ENCODE results near the gene CKAP4. TPM values are rescaled to one million over a fixed set of nuclear protein-coding genes. Genes with fewer than 3 reads are reported as not detected.
"Not testable (repeated sequence)": the region's sequence is repeated elsewhere in the genome, so short reads cannot be mapped to it uniquely, and the experiment has no call there.

CKAP4 gene, protein sequence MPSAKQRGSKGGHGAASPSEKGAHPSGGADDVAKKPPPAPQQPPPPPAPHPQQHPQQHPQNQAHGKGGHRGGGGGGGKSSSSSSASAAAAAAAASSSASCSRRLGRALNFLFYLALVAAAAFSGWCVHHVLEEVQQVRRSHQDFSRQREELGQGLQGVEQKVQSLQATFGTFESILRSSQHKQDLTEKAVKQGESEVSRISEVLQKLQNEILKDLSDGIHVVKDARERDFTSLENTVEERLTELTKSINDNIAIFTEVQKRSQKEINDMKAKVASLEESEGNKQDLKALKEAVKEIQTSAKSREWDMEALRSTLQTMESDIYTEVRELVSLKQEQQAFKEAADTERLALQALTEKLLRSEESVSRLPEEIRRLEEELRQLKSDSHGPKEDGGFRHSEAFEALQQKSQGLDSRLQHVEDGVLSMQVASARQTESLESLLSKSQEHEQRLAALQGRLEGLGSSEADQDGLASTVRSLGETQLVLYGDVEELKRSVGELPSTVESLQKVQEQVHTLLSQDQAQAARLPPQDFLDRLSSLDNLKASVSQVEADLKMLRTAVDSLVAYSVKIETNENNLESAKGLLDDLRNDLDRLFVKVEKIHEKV
- total RNA-seq = 10 to 100 TPM; 12.0 to 14.2 TPM

DNA sequence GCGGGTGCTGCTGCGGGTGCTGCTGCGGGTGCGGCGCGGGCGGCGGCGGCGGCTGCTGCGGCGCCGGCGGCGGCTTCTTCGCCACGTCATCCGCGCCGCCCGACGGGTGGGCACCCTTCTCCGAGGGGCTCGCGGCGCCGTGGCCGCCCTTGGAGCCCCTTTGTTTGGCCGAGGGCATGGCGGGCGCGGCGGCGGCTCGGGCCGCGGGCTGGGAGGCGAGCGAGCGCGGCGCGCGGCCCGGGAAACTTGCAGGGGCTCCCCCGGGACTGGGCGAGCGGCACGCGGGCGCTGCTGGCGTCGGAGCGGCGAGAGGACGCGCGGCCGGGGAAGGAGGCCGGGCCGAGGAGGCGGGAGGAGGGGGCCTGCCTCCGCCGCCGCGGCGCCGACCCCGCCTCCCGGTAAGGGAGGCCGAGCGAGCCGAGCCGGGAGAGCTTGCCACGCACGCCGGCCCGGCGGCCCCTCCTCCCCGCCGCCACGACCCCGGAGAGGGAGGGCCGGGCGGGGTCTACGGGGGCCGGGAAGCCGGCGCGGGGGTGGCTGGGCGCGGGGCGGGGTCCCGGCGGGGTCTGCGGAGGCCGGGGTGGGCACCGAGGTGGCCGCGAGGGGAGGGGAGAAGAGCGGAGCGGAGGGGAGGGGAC, at the start of gene CKAP4:
Gene CKAP4 (minus strand): TSS at position 347 of the 638 bp plus-strand sequence. CDS start 169 bp downstream, at position 178.
- DNase-seq (peak; percentile 69 to 71), ATAC-seq (replicated peaks in 1 of 2) (peak; percentile 75 to 80)
- no peak within 1 kb of the TSS for H3K27ac Mint-ChIP-seq
- peak within 1 kb of the TSS; percentile 78 for H3K4me3 Mint-ChIP-seq
- peaks cover 25% of the 10 kb centered on the region for H3K4me1 Mint-ChIP-seq (ENCODE audit: low read depth)
- no peaks in the 10 kb centered on the region for H3K36me3 Mint-ChIP-seq (ENCODE audit: insufficient read depth in 2 of 2)
- H3K27me3 Mint-ChIP-seq (ENCODE audit: low read depth) = no peaks in the 10 kb centered on the region
- H3K9me3 Mint-ChIP-seq = no peaks in the 10 kb centered on the region

DNA sequence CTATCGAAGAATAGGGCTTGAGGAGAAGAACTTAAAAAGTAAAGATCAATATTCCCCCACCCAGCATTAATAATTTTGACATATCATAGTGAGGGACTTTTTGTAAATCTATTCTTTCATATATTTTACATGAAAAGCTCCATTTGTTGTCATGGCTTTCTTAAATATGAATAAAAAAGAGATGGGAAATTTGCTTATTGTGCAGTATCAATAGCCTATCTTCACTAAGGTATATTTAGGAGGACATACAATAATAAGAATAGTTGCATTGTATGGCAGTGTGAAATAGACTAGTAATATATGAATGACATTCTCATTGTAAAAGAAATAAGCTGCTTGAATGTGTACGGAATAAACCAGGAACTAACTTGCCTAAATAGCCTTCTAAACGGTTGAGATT, 49.3 kb upstream of the CKAP4 start:
- H3K36me3 Mint-ChIP-seq (ENCODE audit: insufficient read depth in 2 of 2) = no peaks in the 10 kb centered on the region
- no peak overlapping the region for H3K27ac Mint-ChIP-seq
- ATAC-seq (replicated peaks in 1 of 2) (no peak), DNase-seq (no peak)
- peaks cover 22% of the 10 kb centered on the region for H3K4me1 Mint-ChIP-seq (ENCODE audit: low read depth)
- H3K9me3 Mint-ChIP-seq = no peaks in the 10 kb centered on the region
- H3K27me3 Mint-ChIP-seq (ENCODE audit: low read depth) = no peaks in the 10 kb centered on the region
- no peak overlapping the region for H3K4me3 Mint-ChIP-seq

DNA sequence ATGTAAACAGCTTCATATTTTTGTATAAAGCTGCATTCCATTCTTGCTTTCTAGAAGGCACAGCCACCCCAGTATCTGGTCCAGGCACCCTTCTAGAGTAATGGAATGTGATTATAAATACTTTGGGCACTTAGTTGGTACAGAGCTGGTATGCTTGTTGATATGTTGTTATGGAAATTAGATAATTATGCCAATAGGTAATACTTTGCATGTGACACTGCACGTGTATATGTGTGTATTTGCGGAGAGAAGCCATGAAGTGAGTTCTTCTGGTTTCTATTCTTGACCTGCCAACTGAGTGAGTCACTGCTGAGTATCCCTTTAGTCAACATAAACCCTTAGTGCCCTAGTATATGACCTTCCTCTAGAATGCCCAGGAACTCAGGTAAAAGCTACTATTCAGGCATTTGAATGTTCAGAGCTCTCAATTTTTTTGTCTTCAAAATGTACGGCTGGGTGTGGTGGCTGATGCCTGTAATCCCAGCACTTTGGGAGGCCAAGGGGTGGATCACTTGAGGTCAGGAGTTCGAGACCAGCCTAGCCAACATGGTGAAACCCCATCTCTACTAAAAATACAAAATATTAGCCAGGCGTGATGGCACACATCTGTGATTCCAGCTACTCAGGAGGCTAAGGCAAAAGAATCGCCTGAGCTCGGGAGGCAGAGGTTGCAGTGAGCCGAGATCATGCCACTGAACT, 48.5 kb upstream of the CKAP4 start:
- Mint-ChIP-seq H3K4me1 (ENCODE audit: low read depth) (peaks cover 15% of the 10 kb centered on the region), H3K9me3 (no peaks in the 10 kb centered on the region), H3K27me3 (ENCODE audit: low read depth) (no peaks in the 10 kb centered on the region), H3K27ac (no peak overlapping the region), H3K36me3 (ENCODE audit: insufficient read depth in 2 of 2) (no peaks in the 10 kb centered on the region), H3K4me3 (no peak overlapping the region)
- ATAC-seq (replicated peaks in 1 of 2) (no peak), DNase-seq (no peak)

DNA sequence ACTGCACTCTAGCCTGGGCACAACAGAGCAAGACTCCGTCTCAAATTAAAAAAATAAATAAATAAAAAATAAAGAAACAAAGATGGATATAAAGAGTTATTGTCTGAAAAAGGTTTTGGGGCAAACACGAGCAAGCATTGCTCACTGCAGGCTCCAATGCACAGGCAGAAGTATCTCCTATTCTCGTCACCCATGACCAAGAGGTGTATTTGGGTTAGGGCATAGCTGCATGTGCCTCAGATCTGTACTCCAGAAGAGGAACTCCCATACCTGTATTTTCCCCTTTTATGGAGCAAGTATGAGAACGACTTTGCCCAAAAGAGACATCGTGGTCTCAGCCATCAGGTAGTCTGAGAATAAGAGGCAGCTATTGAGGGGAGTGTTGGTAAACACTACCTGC, 44.5 kb upstream of the CKAP4 start:
- H3K9me3 Mint-ChIP-seq = peaks cover 0 to 2% of the 10 kb centered on the region in 2 donors
- DNase-seq = no peak
- no peaks in the 10 kb centered on the region for H3K27me3 Mint-ChIP-seq (ENCODE audit: low read depth)
- peaks cover 2 to 6% of the 10 kb centered on the region in 2 donors for H3K36me3 Mint-ChIP-seq (ENCODE audit: insufficient read depth in 2 of 2)
- H3K27ac Mint-ChIP-seq = no peak overlapping the region
- H3K4me3 Mint-ChIP-seq = no peak overlapping the region
- peaks cover 28% of the 10 kb centered on the region for H3K4me1 Mint-ChIP-seq (ENCODE audit: low read depth)
- no peak for ATAC-seq (replicated peaks in 1 of 2)

DNA sequence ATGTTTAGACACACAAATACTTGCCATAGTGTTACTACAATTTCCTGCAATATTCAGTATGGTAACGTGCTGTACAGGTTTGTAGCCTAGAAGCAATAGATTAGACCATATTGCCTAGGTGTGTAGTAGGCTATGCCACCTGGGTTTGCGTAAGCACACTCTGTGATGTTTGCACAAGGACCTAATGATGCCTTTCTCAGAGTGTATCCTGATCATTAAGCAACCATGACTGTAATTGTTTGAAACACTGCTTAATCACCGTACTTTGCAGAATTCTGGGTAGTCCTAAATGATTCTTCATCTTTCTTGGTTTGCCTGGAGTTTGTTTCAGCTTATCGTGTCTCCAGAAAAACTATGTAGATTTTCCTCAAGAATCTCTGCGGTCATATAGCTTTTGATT, 43.5 kb upstream of the CKAP4 start:
- Mint-ChIP-seq H3K9me3 (peaks cover 0 to 2% of the 10 kb centered on the region in 2 donors), H3K27ac (no peak overlapping the region), H3K36me3 (ENCODE audit: insufficient read depth in 2 of 2) (peaks cover 2 to 6% of the 10 kb centered on the region in 2 donors), H3K4me3 (no peak overlapping the region), H3K27me3 (ENCODE audit: low read depth) (no peaks in the 10 kb centered on the region), H3K4me1 (ENCODE audit: low read depth) (peaks cover 29% of the 10 kb centered on the region)
- no peak for DNase-seq
- ATAC-seq (replicated peaks in 1 of 2) = no peak

DNA sequence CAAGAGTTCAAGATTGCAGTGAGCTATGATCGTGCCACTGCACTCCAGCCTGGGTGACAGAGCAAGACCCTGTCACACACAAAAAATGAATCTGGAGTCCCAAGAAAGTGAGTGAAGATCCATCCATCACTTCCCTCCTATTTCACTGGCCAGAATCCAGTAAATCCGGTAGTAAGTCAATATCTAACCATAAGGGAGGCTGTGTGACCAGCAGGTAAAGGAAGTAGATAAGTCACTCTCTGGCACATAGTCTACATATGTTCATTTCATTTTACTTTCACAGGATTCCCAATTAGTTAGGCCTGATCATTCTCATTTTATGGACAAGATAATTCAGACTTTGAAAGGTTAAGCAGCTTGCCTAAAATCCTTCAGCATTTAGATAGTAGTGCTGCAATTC, 42.8 kb upstream of the CKAP4 start:
- H3K27me3 Mint-ChIP-seq (ENCODE audit: low read depth) = no peaks in the 10 kb centered on the region
- peaks cover 0 to 2% of the 10 kb centered on the region in 2 donors for H3K9me3 Mint-ChIP-seq
- peaks cover 2 to 6% of the 10 kb centered on the region in 2 donors for H3K36me3 Mint-ChIP-seq (ENCODE audit: insufficient read depth in 2 of 2)
- no peak overlapping the region for H3K27ac Mint-ChIP-seq
- DNase-seq = no peak
- no peak overlapping the region for H3K4me3 Mint-ChIP-seq
- peaks cover 29% of the 10 kb centered on the region for H3K4me1 Mint-ChIP-seq (ENCODE audit: low read depth)
- no peak for ATAC-seq (replicated peaks in 1 of 2)

DNA sequence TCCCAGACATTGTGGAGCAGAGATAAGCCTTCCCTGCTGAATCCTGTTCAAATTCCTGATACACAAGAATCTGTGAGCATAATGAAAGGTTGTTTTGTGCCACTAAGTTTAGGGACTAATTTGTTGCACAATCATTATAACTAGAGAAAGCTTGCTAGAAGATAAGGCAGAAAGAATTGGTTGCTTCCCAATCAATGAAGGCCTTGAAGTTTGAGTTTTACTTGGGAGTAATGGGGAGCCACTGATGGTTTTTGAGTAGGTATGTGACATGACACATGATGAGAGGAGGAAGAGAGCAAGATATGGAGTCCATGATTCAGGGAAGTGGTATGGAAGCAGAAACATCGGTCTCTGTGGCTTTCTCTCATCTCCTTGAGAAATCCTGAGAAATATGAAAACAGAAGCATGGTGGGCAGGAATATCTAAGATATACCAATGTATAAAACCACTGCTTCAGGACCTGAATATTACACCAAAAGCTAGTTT, 41.4 kb upstream of the CKAP4 start:
- Mint-ChIP-seq H3K27me3 (ENCODE audit: low read depth) (peaks cover 9% of the 10 kb centered on the region), H3K4me3 (no peak overlapping the region), H3K27ac (peak overlapping the region; percentile 97), H3K4me1 (ENCODE audit: low read depth) (peaks cover 40% of the 10 kb centered on the region), H3K36me3 (ENCODE audit: insufficient read depth in 2 of 2) (peaks cover 2 to 6% of the 10 kb centered on the region in 2 donors), H3K9me3 (peaks cover 0 to 2% of the 10 kb centered on the region in 2 donors)
- DNase-seq (no peak), ATAC-seq (replicated peaks in 1 of 2) (no peak)

DNA sequence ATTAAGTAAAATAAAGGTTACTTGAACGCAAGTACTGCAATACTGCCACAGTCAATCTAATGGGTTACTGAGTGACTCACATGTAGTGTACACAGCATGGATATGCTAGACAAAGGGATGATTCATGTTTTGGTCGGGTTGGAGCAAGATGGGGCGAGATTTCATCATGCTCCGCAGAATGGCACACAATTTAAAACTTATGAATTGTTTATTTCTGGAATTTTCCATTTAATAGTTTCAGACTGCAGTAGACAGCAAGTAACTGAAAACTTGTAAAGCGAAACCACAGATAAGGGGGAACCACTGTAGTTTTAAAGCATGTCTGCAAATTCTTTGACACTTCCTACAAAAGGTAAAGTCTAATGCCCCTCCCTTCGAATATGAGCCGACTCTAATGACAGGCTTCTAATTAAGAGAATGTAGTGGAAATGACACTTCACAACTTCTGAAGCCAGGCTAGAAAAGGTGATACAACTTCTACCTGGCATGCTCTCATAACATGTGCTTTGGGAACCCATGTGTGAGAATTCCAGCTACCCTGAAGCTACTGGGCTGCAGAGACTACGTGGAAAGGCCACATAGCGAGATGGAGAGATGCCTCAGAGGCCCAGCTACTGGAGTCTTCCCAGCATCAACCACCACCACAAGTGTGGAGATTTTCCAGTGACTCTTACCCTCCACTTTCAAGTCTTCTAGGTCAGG, 40.8 kb upstream of the CKAP4 start:
- DNase-seq (peak; percentile 35 to 63), ATAC-seq (replicated peaks in 1 of 2) (peak; percentile 96 to 100)
- peaks cover 2 to 6% of the 10 kb centered on the region in 2 donors for H3K36me3 Mint-ChIP-seq (ENCODE audit: insufficient read depth in 2 of 2)
- peaks cover 10% of the 10 kb centered on the region for H3K27me3 Mint-ChIP-seq (ENCODE audit: low read depth)
- peak overlapping the region in 1 of 2 donors; percentile 38 for H3K4me3 Mint-ChIP-seq
- peaks cover 41% of the 10 kb centered on the region for H3K4me1 Mint-ChIP-seq (ENCODE audit: low read depth)
- H3K9me3 Mint-ChIP-seq = peaks cover 0 to 2% of the 10 kb centered on the region in 2 donors
- peak overlapping the region; percentile 97 for H3K27ac Mint-ChIP-seq

DNA sequence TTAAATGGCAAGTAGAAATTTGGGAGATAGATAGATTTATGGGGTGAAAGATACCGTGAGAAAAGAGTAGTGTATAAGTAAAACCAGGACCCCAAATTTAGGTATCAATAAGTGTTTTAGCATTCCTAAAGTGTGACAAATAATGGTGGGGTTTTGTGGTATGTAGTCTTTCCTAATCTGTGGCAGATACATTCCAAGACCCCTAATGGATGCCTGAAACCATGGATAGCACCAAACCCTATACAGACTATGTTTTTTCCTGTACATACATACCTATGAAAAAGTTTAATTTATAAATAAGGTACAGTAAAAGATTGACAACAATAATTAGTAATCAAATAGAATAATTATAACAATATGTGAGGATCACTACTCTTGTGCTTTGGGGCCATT, 40.3 kb upstream of the CKAP4 start:
- Mint-ChIP-seq H3K27ac (peak overlapping the region; percentile 92), H3K9me3 (peaks cover 0 to 2% of the 10 kb centered on the region in 2 donors), H3K27me3 (ENCODE audit: low read depth) (peaks cover 10% of the 10 kb centered on the region), H3K4me1 (ENCODE audit: low read depth) (peaks cover 41% of the 10 kb centered on the region), H3K4me3 (peak overlapping the region in 1 of 2 donors; percentile 23), H3K36me3 (ENCODE audit: insufficient read depth in 2 of 2) (peaks cover 2 to 6% of the 10 kb centered on the region in 2 donors)
- DNase-seq (no peak), ATAC-seq (replicated peaks in 1 of 2) (peak; percentile 8 to 18)

DNA sequence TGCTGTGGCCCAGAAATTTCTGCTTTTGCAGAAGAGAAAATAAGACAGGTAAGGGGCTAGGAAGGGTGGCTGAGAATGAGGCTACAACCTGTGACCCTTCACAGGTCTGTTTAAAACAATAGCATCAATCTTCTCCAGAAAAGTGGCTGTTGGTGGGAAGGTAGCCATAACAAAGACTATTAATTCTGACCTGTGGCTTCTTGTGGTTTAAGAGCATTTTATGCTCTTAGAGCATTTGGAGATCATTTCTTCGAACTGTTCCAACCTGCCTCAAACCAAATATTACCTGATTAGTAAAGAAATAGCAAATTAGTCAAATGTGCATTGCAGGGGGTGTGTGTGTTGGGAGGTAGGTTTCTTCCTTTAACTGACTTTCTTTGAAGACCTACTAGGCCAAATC, 39.5 kb upstream of the CKAP4 start:
- Mint-ChIP-seq H3K36me3 (ENCODE audit: insufficient read depth in 2 of 2) (peaks cover 3 to 6% of the 10 kb centered on the region in 2 donors), H3K4me3 (peak overlapping the region in 1 of 2 donors; percentile 23), H3K27ac (no peak overlapping the region), H3K27me3 (ENCODE audit: low read depth) (peaks cover 10% of the 10 kb centered on the region), H3K9me3 (peaks cover under 1 to 2% of the 10 kb centered on the region in 2 donors), H3K4me1 (ENCODE audit: low read depth) (peaks cover 41% of the 10 kb centered on the region)
- ATAC-seq (replicated peaks in 1 of 2) (no peak), DNase-seq (no peak)

DNA sequence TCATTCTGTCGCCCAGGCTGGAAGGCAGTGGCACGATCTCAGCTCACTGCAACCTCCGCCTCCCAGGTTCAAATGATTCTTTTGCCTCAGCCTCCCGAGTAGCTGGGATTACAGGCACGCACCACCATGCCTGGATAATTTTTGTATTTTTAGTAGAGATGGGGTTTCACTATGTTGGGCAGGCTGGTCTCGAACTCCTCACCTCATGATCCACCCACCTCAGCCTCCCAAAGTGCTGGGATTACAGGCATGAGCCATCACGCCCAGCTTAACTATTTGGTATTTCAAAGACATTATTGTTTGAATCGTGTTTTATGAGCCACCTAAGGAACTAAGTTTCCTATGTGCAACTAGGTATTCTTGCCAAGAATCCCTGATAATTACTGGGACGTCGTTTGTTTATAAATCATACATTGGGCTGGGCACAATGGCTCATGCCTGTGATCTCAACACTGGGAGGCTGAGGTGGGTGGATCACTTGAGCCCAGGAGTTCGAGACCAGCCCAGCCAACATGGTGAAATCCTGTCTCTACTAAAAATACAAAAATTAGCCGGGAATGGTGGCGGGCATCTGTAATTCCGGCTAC, 38.8 kb upstream of the CKAP4 start:
- H3K4me1 Mint-ChIP-seq (ENCODE audit: low read depth) = peaks cover 41% of the 10 kb centered on the region
- not testable (repeated sequence) for H3K36me3 Mint-ChIP-seq (ENCODE audit: insufficient read depth in 2 of 2); H3K27ac Mint-ChIP-seq; ATAC-seq (replicated peaks in 1 of 2); H3K4me3 Mint-ChIP-seq; H3K9me3 Mint-ChIP-seq; DNase-seq; H3K27me3 Mint-ChIP-seq (ENCODE audit: low read depth)

DNA sequence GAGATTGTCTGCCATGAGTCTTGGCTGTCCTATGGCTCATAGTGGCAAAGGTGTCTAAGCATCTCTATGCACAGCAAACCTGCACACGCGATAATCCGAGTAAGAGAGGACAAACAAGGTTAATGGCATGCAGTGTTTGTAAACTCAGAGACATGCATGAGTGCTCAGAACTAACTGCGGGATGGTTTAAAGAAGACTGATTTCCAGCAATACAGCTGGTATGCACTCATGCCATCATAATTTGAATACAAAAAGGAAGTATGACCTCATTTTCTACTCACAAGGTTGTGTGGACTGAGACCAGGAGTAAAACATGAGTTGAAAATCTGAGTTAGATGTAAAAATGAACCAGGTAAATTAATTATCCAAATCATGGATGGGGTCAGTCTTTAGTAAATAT, 38.2 kb upstream of the CKAP4 start:
- Mint-ChIP-seq H3K9me3 (peaks cover 2 to 5% of the 10 kb centered on the region in 2 donors), H3K4me3 (no peak overlapping the region), H3K27ac (no peak overlapping the region), H3K27me3 (ENCODE audit: low read depth) (peaks cover 10% of the 10 kb centered on the region), H3K36me3 (ENCODE audit: insufficient read depth in 2 of 2) (peaks cover 5 to 8% of the 10 kb centered on the region in 2 donors), H3K4me1 (ENCODE audit: low read depth) (peaks cover 41% of the 10 kb centered on the region)
- DNase-seq (no peak), ATAC-seq (replicated peaks in 1 of 2) (no peak)
